Upper lobe of left lung (tissue), 6 donors: ENCODE measurements around the gene GINS2. TPM values are rescaled to one million over a fixed set of nuclear protein-coding genes. Genes with fewer than 3 reads are reported as not detected.

Experiments used
- ATAC-seq, 2 donors: fragments of 200-7000 bp; cut with Tn5 transposase; one replicate each; pipeline ENCODE4 v1.9.1; 2022; ENCODE audit warnings: mild to moderate bottlenecking in 2 of 2, moderate library complexity in 2 of 2; ENCODE audit not compliant: low FRiP score in 2 of 2
- DNase-seq, 2 donors: peaks; one replicate each; pipeline ENCODE4 v3.0.0-alpha.2; 2019 to 2020
- H3K27ac ChIP-seq, 4 donors: fragments of 200-600 bp; sonication (generic); one replicate each; pipeline ENCODE4 v1.5.1; 2016 to 2019
- H3K27me3 ChIP-seq, 4 donors: fragments of 200-600 bp; sonication (generic); one replicate each; pipeline ENCODE4 v1.5.1; 2017 to 2019
- H3K36me3 ChIP-seq, 4 donors: fragments of 200-600 bp; sonication (generic); one replicate each; pipeline ENCODE4 v1.5.1; 2016 to 2019
- H3K4me1 ChIP-seq, 4 donors: fragments of 200-600 bp; sonication (generic); one replicate each; pipeline ENCODE4 v1.5.1; 2018 to 2019
- H3K4me3 ChIP-seq, 4 donors: fragments of 200-600 bp; sonication (generic); one replicate each; pipeline ENCODE4 v1.5.1; 2017 to 2019; ENCODE audit warnings: mild to moderate bottlenecking in 2 of 4, moderate library complexity in 1 of 4
- H3K9me3 ChIP-seq, 4 donors: fragments of 200-600 bp; sonication (generic); one replicate each; pipeline ENCODE4 v1.5.1; 2018 to 2019
- CTCF ChIP-seq, 6 experiments: fragments of 450-650 bp in 4 of 6; fragments of 200-600 bp in 2 of 6; sonication (generic) in 2 of 6; IDR thresholded peaks; one replicate each; pipeline ENCODE4 v1.5.1; 2016 to 2019; ENCODE audit warnings: antibody characterized with exemption in 6 of 6
- EP300 ChIP-seq, 4 donors: sonication (generic); formaldehyde crosslinking; IDR thresholded peaks; one replicate each; pipeline ENCODE4 v1.5.1; 2017; ENCODE audit warnings: antibody characterized with exemption in 4 of 4, control low read depth in 2 of 4
- POLR2A ChIP-seq, 4 donors: fragments of 450-650 bp; IDR thresholded peaks; one replicate each; pipeline ENCODE4 v1.5.1; 2016 to 2017; ENCODE audit warnings: antibody characterized with exemption in 4 of 4, mild to moderate bottlenecking in 2 of 4
- POLR2AphosphoS5 ChIP-seq, 2 donors: sonication (generic); formaldehyde crosslinking; IDR thresholded peaks; one replicate each; pipeline ENCODE4 v1.5.1; 2017; ENCODE audit warnings: antibody characterized with exemption in 2 of 2
- WGBS, 2 donors: methylation state at CpG; one replicate each; pipeline ENCODE4 v1.1.5; 2017 to 2018; 5-methylcytosine and 5-hydroxymethylcytosine counted together
- total RNA-seq, 6 donors: library from RNA; depleted of rRNA in 4 of 6; stranded (reverse); fragments of >200 nt in 4 of 6; gene quantifications; one replicate each; pipeline versions ENCODE4 v1.1.0 to v1.2.1, GENCODE V29; 2016 to 2021
- donor health status: DM: no; HTN: no; CAD: no; lungs with moderate emphysema.
- donor health status: DM: no; HTN: yes; CAD: no; lungs with severe emphysema.

Gene GINS2
- total RNA-seq, 6 donors from 2014 or later, result 0.39 to 0.91 (median 0.75) TPM; not detected in 2

- no peak overlapping the region for H3K27ac ChIP-seq
- DNase-seq, result peak in 1 of 2 donors; percentile 73
- no peak for TF ChIP-seq EP300 (IDR thresholded peaks at IDR 0.05)
- TF ChIP-seq POLR2A (IDR thresholded peaks at IDR 0.05), result no peak
- no peak for TF ChIP-seq CTCF (IDR thresholded peaks at IDR 0.05)
- TF ChIP-seq POLR2AphosphoS5 (IDR thresholded peaks at IDR 0.05), result no peak
- H3K36me3 ChIP-seq, result peaks cover 37 to 77% (median 65%) of the 10 kb centered on the region in 4 donors
- H3K4me3 ChIP-seq, result no peak overlapping the region
- 94 to 97% methylated on average over 11 to 32 of the region's 35 CpGs for WGBS, 2 donors
- no peak for ATAC-seq
- no peaks in the 10 kb centered on the region for H3K27me3 ChIP-seq
- H3K9me3 ChIP-seq, result no peaks in the 10 kb centered on the region
- peaks cover 20 to 45% (median 26%) of the 10 kb centered on the region in 4 donors for H3K4me1 ChIP-seq
Measured at GRCh38 chr16:85655216-85656129, 33.3 kb downstream of the GINS2 start.

GRCh38 chr16:85654251-85655095 is 34.3 kb downstream of the GINS2 start:
- no peak overlapping the region for H3K27ac ChIP-seq
- H3K9me3 ChIP-seq, result no peaks in the 10 kb centered on the region
- TF ChIP-seq CTCF (IDR thresholded peaks at IDR 0.05), result no peak
- TF ChIP-seq POLR2A (IDR thresholded peaks at IDR 0.05), result no peak
- TF ChIP-seq POLR2AphosphoS5 (IDR thresholded peaks at IDR 0.05), result no peak
- no peak for TF ChIP-seq EP300 (IDR thresholded peaks at IDR 0.05)
- WGBS, 2 donors, result 95 to 98% methylated on average over 21 to 41 of the region's 41 CpGs
- ATAC-seq (no peak), DNase-seq (peak in 1 of 2 donors; percentile 75)
- no peak overlapping the region for H3K4me3 ChIP-seq
- peaks cover 37 to 79% (median 73%) of the 10 kb centered on the region in 4 donors for H3K36me3 ChIP-seq
- peaks cover 20 to 35% (median 22%) of the 10 kb centered on the region in 4 donors for H3K4me1 ChIP-seq
- no peaks in the 10 kb centered on the region for H3K27me3 ChIP-seq

- TF ChIP-seq EP300 (IDR thresholded peaks at IDR 0.05) (no peak), CTCF (IDR thresholded peaks at IDR 0.05) (no peak), POLR2AphosphoS5 (IDR thresholded peaks at IDR 0.05) (no peak), POLR2A (IDR thresholded peaks at IDR 0.05) (no peak)
- 80% methylated on average over 18 of the region's 21 CpGs; no CpG with 5 or more reads in 1 of the 2 donors for WGBS, 2 donors
- Histone ChIP-seq H3K27me3 (no peaks in the 10 kb centered on the region), H3K4me3 (no peak overlapping the region), H3K36me3 (peaks cover 36 to 79% (median 75%) of the 10 kb centered on the region in 4 donors), H3K27ac (peak overlapping the region in 3 of 4 donors; percentile 53 to 79 (median 67)), H3K4me1 (peaks cover 16 to 30% (median 19%) of the 10 kb centered on the region in 4 donors), H3K9me3 (no peaks in the 10 kb centered on the region)
- ATAC-seq, result no peak
- DNase-seq, result peak in 1 of 2 donors; percentile 69
Measured at GRCh38 chr16:85653290-85653891, 35.4 kb downstream of the GINS2 start.

- no peaks in the 10 kb centered on the region for H3K9me3 ChIP-seq
- ATAC-seq (peak; percentile 2 to 73), DNase-seq (peak in 1 of 2 donors; percentile 89)
- no peaks in the 10 kb centered on the region for H3K27me3 ChIP-seq
- H3K4me1 ChIP-seq, result peaks cover 16 to 30% (median 19%) of the 10 kb centered on the region in 4 donors
- H3K27ac ChIP-seq, result peak overlapping the region; percentile 10 to 69 (median 44)
- no peak overlapping the region for H3K4me3 ChIP-seq
- WGBS, 2 donors, result 66 to 84% methylated on average over 7 to 18 of the region's 35 CpGs
- TF ChIP-seq CTCF (IDR thresholded peaks at IDR 0.05) (no peak), POLR2AphosphoS5 (IDR thresholded peaks at IDR 0.05) (no peak), POLR2A (IDR thresholded peaks at IDR 0.05) (no peak), EP300 (IDR thresholded peaks at IDR 0.05) (no peak)
- H3K36me3 ChIP-seq, result peaks cover 29 to 78% (median 71%) of the 10 kb centered on the region in 4 donors
Measured at GRCh38 chr16:85652431-85653221, 36.1 kb downstream of the GINS2 start.
